GM18499 (cell line): Measurements from ENCODE around the gene USF1.
"Not testable (repeated sequence)": the region's sequence is repeated elsewhere in the genome, so short reads cannot be mapped to it uniquely, and the experiment has no call there.

Experiments used
- ATAC-seq: cut with Tn5 transposase; IDR thresholded peaks from one replicate; pipeline ENCODE4 v1.9.1; 2021; ENCODE audit warnings: moderate number of reproducible peaks; ENCODE audit not compliant: insufficient read depth, unreplicated experiment

The USF1 gene

DNA sequence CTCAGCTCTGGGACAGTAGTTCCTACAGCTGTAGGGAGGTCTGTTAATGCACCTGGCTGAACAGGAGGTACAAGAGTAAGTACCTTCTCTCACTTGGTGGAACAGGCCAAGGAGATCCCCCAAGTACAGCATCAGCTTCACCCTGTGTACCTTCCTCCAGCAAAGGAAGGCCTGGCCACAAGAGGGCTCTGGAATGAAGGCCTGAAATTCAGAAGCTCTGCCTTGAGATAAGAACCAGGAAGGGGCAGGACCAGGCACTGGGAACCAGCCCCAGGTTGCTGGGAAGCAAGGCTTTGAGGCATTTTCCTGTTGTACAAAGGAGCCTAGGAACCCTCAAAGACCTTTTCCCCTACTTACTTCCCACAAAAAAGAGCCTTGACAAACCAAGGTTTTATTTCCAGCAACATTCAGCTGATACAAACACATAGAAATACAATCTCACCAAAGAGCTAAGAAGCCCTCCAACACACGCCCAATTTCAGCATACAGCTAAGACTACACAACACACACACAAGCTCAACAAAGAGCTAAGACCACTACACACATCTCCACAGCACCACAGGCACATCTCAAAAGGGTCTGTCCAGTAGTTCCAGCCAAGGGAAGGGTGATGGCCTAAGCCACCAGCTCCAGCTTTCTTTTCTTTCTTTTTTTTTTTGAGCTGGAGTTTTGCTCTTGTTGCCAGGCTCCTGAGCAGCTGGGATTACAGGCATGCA, 48.3 kb downstream of the USF1 start:
- no peak for ATAC-seq

DNA sequence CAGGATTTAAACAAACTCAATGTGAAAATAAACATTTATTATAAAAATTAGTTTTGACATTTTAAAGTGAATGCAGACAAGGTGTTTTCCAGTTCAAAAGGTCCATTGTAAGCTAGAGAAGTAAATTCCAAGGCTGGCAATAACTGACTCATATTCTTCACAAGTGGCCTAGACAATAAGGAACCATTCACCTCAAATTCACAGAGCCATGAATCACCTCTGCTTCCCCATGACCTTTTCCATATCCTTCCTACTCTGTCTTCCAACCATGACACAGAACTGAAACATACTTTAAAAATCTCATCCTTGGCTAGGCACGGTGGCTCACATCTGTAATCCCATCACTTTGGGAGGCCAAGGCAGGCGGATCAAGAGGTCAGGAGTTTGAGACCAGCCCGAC, 49.6 kb downstream of the USF1 start:
- no peak for ATAC-seq

DNA sequence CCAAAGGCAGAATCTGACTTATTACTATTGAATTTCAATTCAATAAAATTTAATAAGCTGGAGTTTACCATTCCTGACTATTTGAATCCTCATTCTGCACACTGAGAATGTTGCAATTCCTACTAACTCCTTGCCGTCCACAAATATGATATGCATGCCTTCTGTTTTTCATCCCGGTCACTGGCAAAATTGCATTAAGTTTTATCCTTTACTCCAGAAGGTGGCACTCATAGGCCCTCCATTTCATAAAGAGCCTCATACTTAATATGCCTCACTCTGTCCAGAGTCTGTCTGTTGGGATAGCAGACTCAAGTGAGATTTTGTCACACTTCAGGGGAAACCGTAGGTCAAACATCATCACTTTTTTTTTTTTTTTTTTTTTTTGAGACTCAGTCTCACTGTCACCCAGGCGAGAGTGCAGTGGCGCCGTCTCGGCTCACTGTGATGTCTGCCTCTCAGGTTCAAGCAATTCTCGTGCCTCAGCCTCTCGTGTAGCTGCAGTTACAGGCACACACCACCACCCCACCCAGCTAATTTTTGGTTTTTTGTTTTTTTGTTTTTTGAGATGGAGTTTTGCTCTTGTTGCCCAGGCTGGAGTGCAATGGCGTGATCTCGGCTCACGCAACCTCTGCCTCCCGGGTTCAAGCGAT, 52.1 kb downstream of the USF1 start:
- ATAC-seq, result no peak

DNA sequence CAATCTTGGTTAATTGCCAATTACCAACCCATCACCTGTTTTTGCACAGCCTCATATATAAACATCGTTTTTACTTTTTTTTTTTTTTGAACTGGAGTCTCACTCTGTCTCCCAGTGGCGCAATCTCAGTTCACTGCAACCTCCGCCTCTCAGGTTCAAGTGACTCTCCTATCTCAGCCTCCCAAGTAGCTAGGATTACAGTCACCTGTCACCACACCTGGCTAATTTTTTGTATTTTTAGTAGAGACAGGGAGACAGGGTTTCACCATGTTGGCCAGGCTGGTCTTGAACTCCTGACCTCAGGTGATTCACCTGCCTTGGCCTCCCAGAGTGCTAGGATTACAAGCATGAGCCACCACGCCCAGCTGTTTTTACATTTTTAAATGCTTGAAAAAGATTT, 53.7 kb downstream of the USF1 start:
- ATAC-seq, result not testable (repeated sequence)
